Activated CD8-positive, alpha-beta memory T cell treated with anti-CD3 and anti-CD28 coated beads for 36 hours (primary cell): ENCODE measurements around the gene KLHL17. TPM values are rescaled to one million over a fixed set of nuclear protein-coding genes. Genes with fewer than 3 reads are reported as not detected.
"Not testable (repeated sequence)": the region's sequence is repeated elsewhere in the genome, so short reads cannot be mapped to it uniquely, and the experiment has no call there.

Experiments used
- CTCF ChIA-PET: fragments of 350-600 bp; sonication (Branson Sonifier 250); formaldehyde crosslinking; loops from one replicate; lab custom pipeline; 2021; ENCODE audit warnings: antibody characterized with exemption; lab: Charles Lee
- POLR2A ChIA-PET: fragments of 350-600 bp; sonication (Branson Sonifier 250); formaldehyde crosslinking; loops from one replicate; lab custom pipeline; 2021; ENCODE audit warnings: antibody characterized with exemption; lab: Charles Lee
- total RNA-seq, 2 experiments: library from RNA; stranded (reverse); gene quantifications; one replicate each; pipeline ENCODE4 v1.2.3, GENCODE V29; 2021

Gene KLHL17
- total RNA-seq, 2 experiments from 2014 or later = 33.6 to 37.2 TPM

DNA sequence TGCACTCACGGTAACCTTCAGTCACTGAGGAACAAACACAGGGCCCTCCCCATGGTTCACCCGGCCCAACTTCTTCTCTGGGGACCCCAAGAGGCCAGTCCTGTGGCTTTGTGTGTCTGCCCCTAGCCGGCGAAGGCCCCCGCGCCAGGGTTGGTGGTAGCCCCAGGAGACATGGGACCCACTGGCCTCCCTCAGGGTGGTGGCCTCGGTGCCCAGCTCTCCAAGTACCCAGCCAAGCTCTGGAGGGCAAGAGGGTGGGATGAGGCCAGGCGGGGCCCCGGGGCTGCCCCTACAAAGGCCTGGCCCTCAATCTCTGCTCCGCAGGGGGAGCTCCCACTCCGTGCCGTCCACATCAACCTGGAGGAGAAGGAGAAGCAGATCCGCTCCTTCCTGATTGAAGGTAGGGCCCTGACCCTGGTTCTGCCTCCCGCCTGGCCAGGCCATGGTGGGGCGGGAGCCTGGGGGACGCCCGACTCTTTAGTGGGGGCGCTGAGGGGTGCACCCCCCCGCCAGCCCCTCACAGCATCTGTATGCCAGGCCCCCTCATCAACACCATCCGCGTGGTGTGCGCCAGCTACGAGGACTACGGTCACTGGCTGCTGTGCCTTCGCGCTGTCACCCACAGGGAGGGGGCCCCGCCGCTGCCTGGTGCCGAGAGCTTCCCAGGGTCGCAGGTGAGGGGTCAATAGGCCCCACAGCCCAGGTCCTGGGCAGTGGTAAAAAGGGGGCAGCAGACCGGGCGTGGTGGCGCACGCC, 11.5 kb downstream of the KLHL17 start:
- POLR2A ChIA-PET = no interaction called here
- CTCF ChIA-PET = interaction anchor here (1.5 to 2.7 kb wide), 2 partner anchors 12 to 67 kb away, joined by 3 to 7 read pairs; no protein-coding TSS in a partner anchor

DNA sequence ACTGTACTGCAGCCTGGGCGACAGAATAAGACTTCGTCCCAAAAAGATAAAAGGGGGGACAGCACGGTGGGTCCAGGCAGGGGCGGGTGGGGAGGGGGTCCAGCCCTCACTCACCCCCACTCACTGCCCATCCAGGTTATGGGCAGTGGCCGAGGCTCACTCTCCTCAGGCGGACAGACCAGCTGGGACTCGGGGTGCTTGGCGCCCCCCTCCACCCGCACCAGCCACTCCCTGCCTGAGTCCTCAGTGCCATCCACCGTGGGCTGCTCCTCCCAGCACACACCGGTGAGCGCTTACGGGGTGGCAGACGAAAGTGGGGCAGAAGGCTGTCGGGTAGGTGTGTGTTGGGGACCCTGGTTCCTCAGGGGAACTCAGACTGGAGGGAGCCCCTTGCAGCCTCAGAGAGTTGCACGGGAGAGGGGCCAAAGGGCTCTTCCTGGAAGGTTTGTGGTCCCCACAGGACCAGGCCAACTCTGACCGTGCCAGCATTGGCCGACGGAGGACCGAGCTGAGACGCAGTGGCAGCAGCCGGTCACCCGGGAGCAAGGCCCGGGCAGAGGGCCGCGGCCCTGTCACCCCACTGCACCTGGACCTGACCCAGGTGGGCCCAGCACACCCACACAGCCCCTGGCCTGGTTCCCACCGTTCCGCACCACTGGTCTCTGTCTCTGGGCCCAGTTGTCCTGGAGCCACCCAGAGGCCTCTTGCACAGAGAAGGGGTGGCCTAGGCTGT, 12.5 kb downstream of the KLHL17 start:
- CTCF ChIA-PET = interaction anchor here (2.7 kb wide), 1 partner anchor 11 kb away, joined by 7 read pairs; no protein-coding TSS in a partner anchor
- POLR2A ChIA-PET = no interaction called here

DNA sequence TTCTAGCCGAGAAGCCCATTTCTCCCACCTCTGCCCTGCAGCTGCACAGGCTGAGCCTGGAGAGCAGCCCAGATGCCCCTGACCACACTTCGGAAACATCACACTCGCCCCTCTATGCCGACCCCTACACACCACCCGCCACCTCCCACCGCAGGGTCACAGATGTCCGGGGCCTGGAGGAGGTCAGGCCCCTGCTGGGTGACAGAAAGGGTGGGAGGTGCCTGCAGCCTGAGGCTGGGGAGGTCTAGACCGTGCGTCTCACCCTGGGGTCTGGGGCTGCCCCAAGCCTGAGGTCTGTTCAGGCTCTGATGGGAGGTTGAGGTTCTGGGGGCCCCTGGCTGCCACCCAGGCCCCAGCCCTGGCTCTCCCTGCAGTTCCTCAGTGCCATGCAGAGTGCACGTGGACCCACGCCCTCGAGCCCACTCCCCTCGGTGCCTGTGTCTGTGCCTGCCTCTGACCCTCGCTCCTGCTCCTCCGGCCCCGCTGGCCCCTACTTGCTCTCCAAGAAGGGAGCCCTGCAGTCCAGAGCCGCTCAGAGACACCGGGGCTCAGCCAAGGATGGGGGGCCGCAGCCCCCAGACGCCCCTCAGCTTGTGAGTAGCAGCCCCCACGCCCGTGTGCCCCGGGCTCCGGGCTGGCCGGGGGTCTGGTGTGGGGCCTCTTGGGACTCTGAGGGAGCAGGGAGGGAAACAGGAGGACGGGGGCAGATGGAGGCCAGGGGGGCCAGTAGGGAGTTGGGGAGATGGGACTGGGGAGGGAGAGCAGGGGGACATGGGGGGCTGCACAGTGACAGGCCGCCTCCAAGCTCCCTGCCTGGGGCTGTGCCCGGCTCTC, 13.3 kb downstream of the KLHL17 start:
- CTCF ChIA-PET = no interaction called here
- POLR2A ChIA-PET = no interaction called here

DNA sequence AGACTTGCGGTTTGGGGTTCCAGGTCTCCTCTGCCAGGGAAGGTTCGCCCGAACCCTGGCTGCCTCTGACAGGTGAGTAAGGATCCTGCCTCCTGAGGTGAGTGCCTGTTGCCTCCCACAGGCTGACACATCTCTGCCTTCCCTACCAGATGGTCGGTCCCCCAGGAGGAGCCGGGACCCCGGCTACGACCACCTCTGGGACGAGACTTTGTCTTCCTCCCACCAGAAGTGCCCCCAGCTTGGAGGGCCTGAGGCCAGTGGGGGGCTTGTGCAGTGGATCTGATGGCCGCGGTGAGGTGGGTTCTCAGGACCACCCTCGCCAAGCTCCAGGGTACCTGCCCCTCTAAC, 13.9 kb downstream of the KLHL17 start:
- ChIA-PET CTCF (no interaction called here), POLR2A (no interaction called here)

DNA sequence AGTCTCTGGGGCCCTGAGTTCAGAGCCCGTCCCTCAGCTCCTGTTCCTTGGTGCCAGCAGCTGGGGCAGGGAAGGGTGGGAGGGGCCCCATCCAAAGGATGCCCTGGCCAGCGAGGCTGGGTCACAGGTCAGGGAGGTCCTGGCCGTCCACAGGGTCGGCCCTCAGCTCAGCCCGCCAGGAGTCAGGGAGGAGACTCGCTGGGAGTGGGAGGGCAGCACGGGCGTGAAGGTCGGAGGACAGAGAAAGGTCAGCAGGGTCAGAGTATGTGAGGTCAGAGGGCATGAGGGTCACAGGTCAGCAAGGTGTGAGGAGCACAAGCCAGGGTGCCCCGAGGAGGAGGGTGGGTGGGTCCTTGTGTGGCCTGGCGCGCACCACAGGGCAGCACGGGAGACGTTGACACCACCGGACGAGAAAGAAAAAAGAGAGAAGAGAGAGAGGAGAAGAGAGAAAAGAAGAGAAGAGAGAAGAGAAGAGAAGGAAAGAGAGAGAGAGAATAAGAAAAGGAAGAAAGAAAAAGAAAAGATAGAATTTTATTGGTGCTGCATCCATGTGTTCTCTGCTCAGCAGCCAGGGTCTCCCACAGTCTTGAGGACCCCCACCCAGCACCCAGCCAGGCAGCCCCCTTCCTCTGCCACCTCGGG, 14.4 kb downstream of the KLHL17 start:
- POLR2A ChIA-PET = no interaction called here
- CTCF ChIA-PET = interaction anchor here (1.8 kb wide), 1 partner anchor 70 kb away, joined by 5 read pairs; no protein-coding TSS in a partner anchor

DNA sequence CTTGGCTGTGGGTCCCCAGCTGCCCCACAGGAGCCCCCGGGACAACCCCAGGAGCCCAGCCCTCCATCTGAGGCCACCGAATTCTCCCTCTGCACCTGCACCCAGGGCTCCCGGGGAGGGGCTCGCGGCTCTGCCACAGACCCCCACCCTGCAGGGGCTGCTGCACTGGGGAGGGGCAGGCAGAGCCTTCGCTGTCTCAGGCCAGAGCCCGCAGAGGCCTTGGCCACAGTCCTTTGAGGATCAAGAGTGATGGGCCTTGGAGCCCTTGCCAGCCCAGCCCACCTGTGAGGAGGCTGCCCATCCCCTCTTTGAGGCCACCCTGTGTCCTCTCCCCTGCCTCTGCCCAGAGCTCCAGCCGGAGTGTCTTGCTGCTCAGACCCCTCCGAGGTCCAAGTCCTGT, 15.0 kb downstream of the KLHL17 start:
- CTCF ChIA-PET = interaction anchor here (0.7 to 1.8 kb wide), 3 partner anchors 9 to 71 kb away, joined by 3 to 8 read pairs (median 5); no protein-coding TSS in a partner anchor

DNA sequence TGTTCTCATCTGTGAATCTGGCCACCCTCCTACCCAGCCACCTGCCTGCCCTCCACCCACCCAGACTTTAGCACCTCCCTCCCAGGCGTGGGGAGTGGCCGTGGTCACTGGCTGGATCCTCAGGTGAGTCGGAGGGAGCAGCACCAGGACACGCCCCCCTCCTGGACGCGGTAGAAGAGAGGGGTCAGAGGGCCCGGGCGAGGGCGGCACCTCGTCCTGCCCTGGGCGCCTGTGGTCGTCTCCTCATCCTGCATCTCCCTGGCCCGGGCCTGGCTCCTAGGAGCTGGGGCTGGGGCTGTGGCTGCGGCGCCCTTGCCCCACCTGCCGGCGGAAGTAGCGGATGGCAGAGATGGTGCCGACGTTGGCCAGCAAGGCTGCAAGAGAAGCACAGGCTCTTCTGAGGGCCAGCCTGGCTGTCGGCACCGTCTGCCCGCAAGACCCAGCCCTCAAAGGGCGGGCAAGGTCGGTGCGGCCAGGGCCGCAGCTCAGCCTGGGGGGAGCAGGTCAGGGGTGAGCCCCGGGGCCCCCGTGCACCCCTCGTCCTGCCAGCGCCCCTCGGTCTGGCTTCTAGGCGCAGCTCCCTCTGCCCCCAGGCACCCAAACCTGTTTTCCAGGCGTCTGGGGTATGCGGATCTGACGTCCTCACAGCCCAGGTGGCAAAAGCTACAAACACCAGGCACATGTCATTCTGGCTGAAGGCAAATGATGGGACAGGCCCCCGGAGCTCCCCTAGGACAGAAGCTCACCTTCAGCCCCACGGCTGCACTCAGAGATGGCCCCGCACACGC, 15.7 kb downstream of the KLHL17 start:
- ChIA-PET POLR2A (no interaction called here), CTCF (interaction anchor here (0.7 to 1.8 kb wide), 5 partner anchors 8 to 72 kb away, joined by 3 to 8 read pairs (median 4); no protein-coding TSS in a partner anchor)

More for the DNA sequence above, 15.0 kb downstream of the KLHL17 start:
- POLR2A ChIA-PET = no interaction called here

DNA sequence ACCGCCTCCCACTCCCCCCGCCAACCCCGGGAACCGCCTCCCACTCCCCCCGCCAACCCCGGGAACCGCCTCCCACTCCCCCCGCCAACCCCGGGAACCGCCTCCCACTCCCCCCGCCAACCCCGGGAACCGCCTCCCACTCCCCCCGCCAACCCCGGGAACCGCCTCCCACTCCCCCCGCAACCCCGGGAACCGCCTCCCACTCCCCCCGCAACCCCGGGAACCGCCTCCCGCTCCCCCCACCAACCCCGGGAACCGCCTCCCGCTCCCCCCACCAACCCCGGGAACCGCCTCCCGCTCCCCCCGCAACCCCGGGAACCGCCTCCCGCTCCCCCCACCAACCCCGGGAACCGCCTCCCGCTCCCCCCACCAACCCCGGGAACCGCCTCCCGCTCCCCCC, 16.4 kb downstream of the KLHL17 start:
- POLR2A ChIA-PET = not testable (repeated sequence)

DNA sequence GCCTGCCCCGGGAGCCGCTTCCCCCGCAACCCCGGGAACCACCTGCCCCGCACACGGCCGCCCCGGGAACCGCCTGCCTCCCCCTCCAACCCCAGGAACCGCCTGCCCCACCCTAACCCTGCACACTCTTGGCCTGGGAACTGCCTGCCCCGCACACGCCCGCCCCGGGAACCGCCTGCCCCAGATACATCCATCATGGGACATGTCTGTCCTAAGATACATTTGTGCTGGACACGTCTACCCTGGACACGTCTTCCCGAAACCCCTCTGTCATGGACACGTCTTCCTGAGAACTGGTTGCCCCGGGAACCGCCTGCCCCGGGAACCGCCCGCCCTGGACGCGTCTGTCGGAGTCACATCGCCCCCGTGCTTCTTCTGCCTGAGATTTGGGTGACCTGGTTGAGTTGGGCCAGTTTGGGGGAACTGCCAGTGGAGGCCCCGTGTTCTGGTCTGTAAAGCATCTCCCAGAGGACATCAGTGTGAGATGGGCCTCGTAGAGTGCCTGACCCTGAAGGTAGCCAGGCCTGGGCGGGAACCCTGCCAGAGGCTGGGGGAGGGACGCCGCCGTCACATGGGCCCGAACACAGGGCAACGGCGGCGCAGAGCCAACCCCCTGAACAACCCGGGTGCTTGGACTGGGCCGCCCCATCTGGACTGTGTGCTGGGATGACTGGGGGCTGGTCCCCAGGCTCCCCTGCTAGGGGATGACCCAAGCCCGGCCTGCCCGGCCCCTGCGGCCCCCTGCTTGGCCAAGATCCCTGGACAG, 17.9 kb downstream of the KLHL17 start:
- POLR2A ChIA-PET = no interaction called here
- CTCF ChIA-PET = no interaction called here

More for the DNA sequence above, 16.4 kb downstream of the KLHL17 start:
- CTCF ChIA-PET = interaction anchor here (1.1 to 1.8 kb wide), 3 partner anchors 10 to 72 kb away, joined by 3 to 5 read pairs (median 4); no protein-coding TSS in a partner anchor

DNA sequence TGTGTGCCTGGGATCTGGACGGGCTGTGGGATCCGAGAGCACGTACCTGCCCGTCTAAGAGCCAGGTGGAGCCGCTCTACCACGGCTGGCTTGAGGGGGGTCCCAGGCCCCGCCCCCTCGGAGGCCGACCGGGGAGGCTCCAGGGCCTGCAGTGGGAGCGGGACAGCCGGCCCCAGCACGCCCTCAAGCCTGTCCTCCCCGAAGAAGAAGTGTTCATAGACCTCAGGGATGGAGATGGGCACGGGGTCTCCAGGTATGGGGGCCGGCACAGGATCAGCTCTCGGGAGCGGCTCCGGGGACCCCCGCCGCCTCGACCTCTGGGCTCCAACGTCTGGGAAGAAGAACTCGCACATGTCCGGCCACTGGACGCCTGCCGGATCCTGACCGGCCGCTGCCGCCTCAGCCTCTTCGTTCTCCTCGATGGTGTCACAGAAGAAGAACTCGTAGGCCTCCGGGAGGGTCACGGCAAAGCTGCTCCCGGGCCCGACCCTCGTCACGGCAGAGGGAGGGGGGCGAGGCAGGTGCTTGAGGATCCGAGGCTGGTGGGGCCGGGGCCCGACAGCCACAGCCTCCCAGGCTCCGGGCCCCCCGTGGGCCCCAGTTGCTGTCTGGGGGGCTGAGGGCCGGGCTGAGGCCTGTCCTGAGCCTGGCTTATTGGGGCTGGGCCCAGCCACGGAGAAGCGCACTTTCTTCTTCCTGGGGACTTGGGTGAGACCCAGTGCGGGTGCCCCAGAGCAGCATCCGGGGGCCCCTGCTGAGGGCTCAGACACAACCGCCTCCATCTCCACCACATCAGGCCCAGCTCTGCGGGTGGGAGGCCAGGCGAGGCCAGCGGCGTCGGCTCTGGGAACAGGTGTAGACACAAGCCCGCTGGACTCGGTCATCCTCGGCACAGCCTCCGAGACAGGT, 18.7 kb downstream of the KLHL17 start:
- ChIA-PET POLR2A (interaction anchor here (0.7 kb wide), 1 partner anchor 35 kb away, joined by 3 read pairs; no protein-coding TSS in a partner anchor), CTCF (no interaction called here)

DNA sequence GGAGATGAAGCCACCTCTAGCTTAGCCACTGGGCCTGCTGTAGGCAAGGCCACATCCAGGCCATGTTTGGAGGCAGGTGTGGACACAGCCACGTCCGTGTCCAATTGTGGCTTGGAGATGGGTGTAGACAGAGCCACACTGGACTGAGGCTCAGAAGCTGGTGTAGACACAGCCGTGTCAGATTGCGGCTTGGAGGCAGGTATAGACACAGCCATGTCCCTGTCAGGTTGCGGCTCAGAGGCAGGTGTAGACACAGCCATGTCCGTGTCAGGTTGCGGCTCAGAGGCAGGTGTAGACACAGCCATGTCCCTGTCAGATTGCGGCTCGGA, 19.3 kb downstream of the KLHL17 start:
- POLR2A ChIA-PET = interaction anchor here (0.7 kb wide), 1 partner anchor 36 kb away, joined by 3 read pairs; no protein-coding TSS in a partner anchor

DNA sequence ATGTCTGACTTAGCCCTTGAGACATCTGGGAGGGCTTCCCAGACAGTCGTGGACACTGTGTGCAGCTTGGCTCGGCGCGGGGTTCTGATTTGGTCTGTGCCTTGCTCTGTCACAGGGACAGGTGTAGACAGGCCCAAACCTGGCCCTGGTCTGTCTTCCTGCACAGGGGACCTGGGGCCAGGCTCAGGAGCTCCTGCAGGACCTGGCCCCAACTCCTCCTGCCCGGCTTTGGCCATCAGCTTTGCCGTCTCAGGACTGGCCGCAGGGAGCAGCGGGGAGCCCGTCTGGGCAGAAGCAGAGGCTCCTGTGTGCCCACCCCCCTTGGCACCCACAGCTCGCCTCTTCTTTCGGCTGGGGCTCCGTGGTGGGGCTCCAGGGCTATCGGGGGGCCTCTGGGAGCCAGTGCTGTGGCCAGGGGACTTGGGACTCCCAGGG, 19.8 kb downstream of the KLHL17 start:
- POLR2A ChIA-PET = no interaction called here

More for the DNA sequence above, 19.3 kb downstream of the KLHL17 start:
- CTCF ChIA-PET = no interaction called here

DNA sequence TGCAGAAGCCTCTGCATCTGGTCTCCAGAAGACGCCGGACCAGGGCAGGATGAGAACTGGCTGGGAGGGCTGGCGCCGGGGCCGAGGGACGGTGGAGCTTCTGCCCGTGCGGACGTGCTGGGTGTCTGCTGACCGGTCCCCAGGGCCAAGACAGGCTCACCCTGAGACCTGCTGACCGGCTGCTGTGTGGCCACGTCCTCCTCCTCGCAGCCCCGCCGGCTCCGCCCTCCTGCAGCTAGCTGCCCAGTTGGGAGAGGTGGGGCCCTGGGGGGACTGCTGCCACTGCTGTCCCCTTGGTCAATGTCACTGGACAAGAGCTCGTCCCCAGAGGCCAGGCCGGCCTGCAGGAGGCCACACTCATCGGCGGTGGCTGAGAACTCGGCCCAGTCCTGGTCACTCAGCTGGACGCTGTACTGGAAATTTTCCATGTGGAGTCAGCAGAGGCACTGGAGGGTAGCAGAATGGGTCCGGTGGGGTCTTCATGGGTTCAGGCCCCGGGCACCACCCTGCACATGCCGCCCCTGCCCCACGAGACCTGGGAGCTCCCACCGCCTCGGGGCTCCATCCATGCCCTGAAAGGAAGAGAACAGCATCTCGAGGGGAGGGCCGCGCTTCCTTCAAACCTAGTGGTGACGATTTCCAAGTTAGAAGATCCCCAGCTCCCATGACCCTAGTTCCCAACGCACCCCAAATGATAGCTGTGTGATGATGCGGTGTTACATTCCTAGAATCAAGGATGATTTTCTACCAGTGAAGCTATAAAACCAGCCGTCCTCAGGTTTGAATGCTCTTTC, 20.4 kb downstream of the KLHL17 start:
- ChIA-PET CTCF (interaction anchor here (1.1 to 1.4 kb wide), 2 partner anchors 14 to 83 kb away, joined by 3 to 4 read pairs; no protein-coding TSS in a partner anchor), POLR2A (no interaction called here)

More for the DNA sequence above, 19.8 kb downstream of the KLHL17 start:
- CTCF ChIA-PET = no interaction called here

DNA sequence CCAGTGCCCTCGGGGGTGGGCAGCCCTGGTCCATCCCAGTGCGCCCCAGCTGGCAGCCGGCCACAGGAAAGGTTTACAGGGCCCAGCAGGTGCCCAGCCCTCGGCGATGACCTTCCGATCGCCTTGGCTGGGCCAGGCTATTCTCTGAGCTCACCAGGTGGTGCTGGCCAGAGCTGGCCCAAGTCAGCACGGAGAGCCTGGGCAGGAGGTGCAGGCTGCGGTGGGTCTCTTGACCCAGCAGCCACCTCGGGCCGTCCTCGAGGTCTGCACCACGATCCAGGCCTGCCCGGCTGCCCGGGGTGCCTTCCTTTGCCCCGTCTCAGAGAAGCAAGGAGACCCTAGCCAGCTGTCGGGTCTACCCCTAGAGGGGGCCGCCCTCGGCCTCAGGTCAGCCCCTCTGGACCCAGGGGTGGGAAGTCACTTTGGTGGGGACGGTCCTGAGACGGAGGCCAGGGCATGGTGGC, 21.1 kb downstream of the KLHL17 start:
- POLR2A ChIA-PET = no interaction called here
- CTCF ChIA-PET = interaction anchor here (1.1 to 1.4 kb wide), 2 partner anchors 13 to 83 kb away, joined by 3 to 4 read pairs; no protein-coding TSS in a partner anchor

DNA sequence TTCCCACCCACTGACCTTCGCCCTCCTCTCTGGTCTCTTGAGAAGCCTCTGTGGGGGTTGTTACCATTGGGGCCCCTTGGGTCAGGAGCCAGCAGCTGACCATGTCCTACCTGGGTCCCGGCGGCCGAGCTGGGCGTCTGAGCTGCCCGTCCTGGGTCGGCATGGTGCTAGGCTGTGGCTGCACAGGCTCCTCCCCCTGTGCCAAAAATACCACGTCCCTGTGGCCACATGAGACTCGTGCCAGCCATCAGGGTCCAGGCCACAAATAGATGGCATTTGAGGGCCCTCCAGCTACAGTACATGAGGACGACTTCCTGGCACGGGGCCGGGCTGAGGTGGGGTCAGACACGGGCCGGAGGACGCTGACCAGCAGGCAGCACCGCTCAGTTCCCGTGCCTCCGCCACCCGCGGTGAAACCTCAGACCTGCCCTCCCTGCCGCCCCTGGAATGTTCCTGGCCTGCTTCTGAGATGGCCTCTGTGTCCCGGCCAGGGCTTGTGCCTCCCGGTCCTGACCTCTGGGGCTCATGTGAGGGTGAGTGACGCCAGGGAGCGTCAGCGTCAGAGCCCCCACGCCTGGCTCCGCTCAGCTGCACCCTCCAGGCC, 21.7 kb downstream of the KLHL17 start, which contains the start of gene PERM1:
PERM1 (minus strand) TSS at position 139 of the 604 bp plus-strand sequence. CDS start 1,064 bp downstream, outside the sequence.
- CTCF ChIA-PET = interaction anchor here (1.1 to 3.3 kb wide), 5 partner anchors 11 to 82 kb away, joined by 3 to 17 read pairs (median 9); partner anchors contain the start of gene ISG15
- POLR2A ChIA-PET = interaction anchor here (1.3 kb wide), 1 partner anchor 15 kb away, joined by 4 read pairs; the partner anchor contains the start of gene PLEKHN1
